GM12878 (cell line): ENCODE measurements around the gene CACNA2D1. TPM values are rescaled to one million over a fixed set of nuclear protein-coding genes. Genes with fewer than 3 reads are reported as not detected.
A peak's percentile ranks its signal among the peaks of the same experiment; 100 is the strongest.

Experiments
- ATAC-seq: fragments of 200-7000 bp; cut with Tn5 transposase; 3 replicates; pipeline ENCODE4 v1.9.1; 2020; ENCODE audit warnings: mild to moderate bottlenecking, moderate library complexity
- BruUV-seq: library from RNA; stranded (reverse); fragments of 400-500 nt; replicated peaks from 2 replicates; lab custom pipeline; 2021; lab: Mats Ljungman, UMichigan
- CTCF ChIA-PET: fragments of 300-600 bp; sonication (Branson Sonifier 250); formaldehyde crosslinking; extraction: SDS; loops from one replicate; lab custom pipeline; 2021; ENCODE audit warnings: inconsistent platforms; lab: Yijun Ruan, JAX
- POLR2A ChIA-PET: fragments of 350-600 bp; formaldehyde crosslinking; extraction: SDS; loops from one replicate; lab custom pipeline; 2021; ENCODE audit warnings: inconsistent platforms; lab: Charles Lee
- RAD21 ChIA-PET: fragments of 300-600 bp; sonication (Branson Sonifier 250); formaldehyde crosslinking; loops from one replicate; lab custom pipeline; 2023; ENCODE audit warnings: antibody characterized with exemption; ENCODE audit not compliant: unreplicated experiment; lab: Charles Lee
- SMC1A ChIA-PET: fragments of 300-600 bp; sonication (Branson Sonifier 250); formaldehyde crosslinking; loops from one replicate; lab custom pipeline; 2023; ENCODE audit not compliant: unreplicated experiment, uncharacterized antibody; lab: Charles Lee
- DNase-seq: peaks from one replicate; pipeline ENCODE4 v3.0.0-alpha.2; 2011; ENCODE audit warnings: low read depth, low spot score
- FAIRE-seq: peaks from 3 replicates; lab custom pipeline; 2011; peaks lifted over from hg19 to GRCh38; lab: Jason Lieb, UNC
- H2AFZ ChIP-seq: 2 replicates; pipeline ENCODE4 v1.6.0; 2011; ENCODE audit warnings: low read depth, low read length, control low read depth; ENCODE audit not compliant: control insufficient read depth
- H3K27ac ChIP-seq: 2 replicates; pipeline ENCODE4 v1.5.1; 2011; ENCODE audit warnings: control low read depth; ENCODE audit not compliant: control insufficient read depth, insufficient read depth
- H3K27me3 ChIP-seq, 2 experiments: replicated peaks in 1 of 2; 2 replicates each; pipeline versions ENCODE4 v1.6.0 to v1.6.1; 2011; ENCODE audit warnings: low read length in 1 of 2; ENCODE audit not compliant: control insufficient read depth in 2 of 2, insufficient read depth in 2 of 2
- H3K36me3 ChIP-seq, 2 experiments: 2 replicates each; pipeline ENCODE4 v1.5.1; 2011; ENCODE audit warnings: low read length in 1 of 2; ENCODE audit not compliant: control insufficient read depth in 2 of 2, insufficient read depth in 2 of 2
- H3K4me1 ChIP-seq: 2 replicates; pipeline ENCODE4 v1.6.1; 2011; ENCODE audit warnings: mild to moderate bottlenecking, low read length, moderate library complexity, mixed read lengths; ENCODE audit not compliant: control insufficient read depth, insufficient read depth
- H3K4me2 ChIP-seq: 2 replicates; pipeline ENCODE4 v1.6.0; 2011; ENCODE audit warnings: control low read depth; ENCODE audit not compliant: control insufficient read depth, insufficient read depth
- H3K4me3 ChIP-seq: fragments of 200-600 bp; sonication (generic); 2 replicates; pipeline ENCODE4 v1.5.1; 2016
- H3K79me2 ChIP-seq: 2 replicates; pipeline ENCODE4 v1.6.0; 2011; ENCODE audit warnings: low read length; ENCODE audit not compliant: control insufficient read depth, insufficient read depth
- H3K9ac ChIP-seq: 2 replicates; pipeline ENCODE4 v1.8.0; 2011; ENCODE audit warnings: low read length, control low read depth, mixed read lengths; ENCODE audit not compliant: control insufficient read depth, insufficient read depth
- H3K9me3 ChIP-seq: replicated peaks from 3 replicates; pipeline ENCODE4 v1.5.1; 2011; ENCODE audit warnings: mild to moderate bottlenecking, low read length; ENCODE audit not compliant: control insufficient read depth, insufficient read depth
- H4K20me1 ChIP-seq: 2 replicates; pipeline ENCODE4 v1.6.0; 2011; ENCODE audit not compliant: control insufficient read depth, insufficient read depth
- ATF2 ChIP-seq: IDR thresholded peaks from 2 replicates; pipeline ENCODE4 v1.6.1; 2012; ENCODE audit warnings: low read length, inconsistent platforms
- FOS ChIP-seq: IDR thresholded peaks from 3 replicates; pipeline ENCODE4 v1.6.1; 2011; ENCODE audit warnings: borderline replicate concordance; ENCODE audit not compliant: insufficient read length; ENCODE audit errors: extremely low read depth
- HDAC2 ChIP-seq: fragments of 200-600 bp; sonication (generic); IDR thresholded peaks from 2 replicates; pipeline ENCODE4 v1.6.1; 2017
- JUNB ChIP-seq: IDR thresholded peaks from 2 replicates; pipeline ENCODE4 v1.6.1; 2016; ENCODE audit warnings: antibody characterized with exemption, mild to moderate bottlenecking
- MTA3 ChIP-seq: IDR thresholded peaks from 2 replicates; pipeline ENCODE4 v1.6.1; 2012; ENCODE audit warnings: low read length, inconsistent platforms, borderline replicate concordance
- MXI1 ChIP-seq: fragments of 150-350 bp; IDR thresholded peaks from 2 replicates; pipeline ENCODE4 v1.6.1; 2011; ENCODE audit warnings: low read depth, mild to moderate bottlenecking, inconsistent platforms, low read length, improper control_type of control experiment
- PML ChIP-seq: IDR thresholded peaks from 2 replicates; pipeline ENCODE4 v1.6.1; 2012; ENCODE audit warnings: low read length, inconsistent platforms
- RAD21 ChIP-seq: IDR thresholded peaks from 2 replicates; pipeline ENCODE4 v1.6.1; 2011; ENCODE audit warnings: mild to moderate bottlenecking, low read depth, low read length, moderate library complexity; ENCODE audit not compliant: insufficient read depth
- RCOR1 ChIP-seq: conservative IDR thresholded peaks from 2 replicates; pipeline ENCODE4 v1.6.1; 2012; ENCODE audit warnings: low read depth, low read length, improper control_type of control experiment
- SMC3 ChIP-seq: IDR thresholded peaks from 2 replicates; pipeline ENCODE4 v1.6.1; 2011; ENCODE audit warnings: low read length, improper control_type of control experiment, borderline replicate concordance
- SUZ12 ChIP-seq: fragments of 200-600 bp; sonication (generic); IDR thresholded peaks from one replicate; pipeline ENCODE4 v1.6.1; 2018; ENCODE audit warnings: antibody characterized with exemption, mild to moderate bottlenecking; ENCODE audit not compliant: unreplicated experiment
- YBX1 ChIP-seq: fragments of 450-650 bp; IDR thresholded peaks from 2 replicates; pipeline ENCODE4 v1.6.1; 2016; ENCODE audit warnings: antibody characterized with exemption
- WGBS: methylation state at CpG from one replicate; pipeline ENCODE4 v1.1.6; 2016; ENCODE audit warnings: low lambda C conversion rate; ENCODE audit not compliant: insufficient replicate concordance, insufficient coverage; ENCODE audit errors: missing lambda C conversion rate; 5-methylcytosine and 5-hydroxymethylcytosine counted together
- in situ Hi-C: fragments of 300-500 bp; cut with MboI; formaldehyde crosslinking; loops from 9 replicates; pipeline ENCODE4 v1.14.3; 2018; ENCODE audit warnings: mixed read lengths
- intact Hi-C: fragments of 100-400 bp; cut with micrococcal nuclease; formaldehyde crosslinking; loops from one replicate; pipeline ENCODE4 v1.14.2; 2022; ENCODE audit not compliant: unreplicated experiment
- polyA plus RNA-seq, 11 experiments: library from polyadenylated mRNA; depleted of rRNA in 4 of 11; unstranded in 6 of 11; stranded (reverse) in 5 of 11; fragments of >200 nt; fragmentation: Nextera tagmentation in 4 of 11; fragmentation: Illumina TruSeq in 1 of 11; extraction: Ambion mirVana in 4 of 11; extraction: Trizol in 1 of 11; gene quantifications; 1 replicate in 1 of 11; 2 replicates in 10 of 11; pipeline versions ENCODE4 v1.2.1 to v1.2.3, GENCODE V29; 2011 to 2016; ENCODE audit warnings: inconsistent platforms in 2 of 11, missing spikeins in 2 of 11, low read depth in 1 of 11
- total RNA-seq, 4 experiments: library from RNA; depleted of rRNA in 3 of 4; stranded (reverse); fragments of >200 nt in 3 of 4; fragmentation: Illumina TruSeq in 1 of 4; extraction: Trizol in 1 of 4; gene quantifications; 2 replicates each; pipeline versions ENCODE4 v1.2.1 to v1.2.3, GENCODE V29; 2013 to 2021

Gene CACNA2D1
- total and polyA plus RNA-seq, 10 of the 15 experiments (the other 5 are each of a cell fraction or from before 2014, with no cell fraction given): 0.14 to 14.8 (median 0.97) TPM

DNA sequence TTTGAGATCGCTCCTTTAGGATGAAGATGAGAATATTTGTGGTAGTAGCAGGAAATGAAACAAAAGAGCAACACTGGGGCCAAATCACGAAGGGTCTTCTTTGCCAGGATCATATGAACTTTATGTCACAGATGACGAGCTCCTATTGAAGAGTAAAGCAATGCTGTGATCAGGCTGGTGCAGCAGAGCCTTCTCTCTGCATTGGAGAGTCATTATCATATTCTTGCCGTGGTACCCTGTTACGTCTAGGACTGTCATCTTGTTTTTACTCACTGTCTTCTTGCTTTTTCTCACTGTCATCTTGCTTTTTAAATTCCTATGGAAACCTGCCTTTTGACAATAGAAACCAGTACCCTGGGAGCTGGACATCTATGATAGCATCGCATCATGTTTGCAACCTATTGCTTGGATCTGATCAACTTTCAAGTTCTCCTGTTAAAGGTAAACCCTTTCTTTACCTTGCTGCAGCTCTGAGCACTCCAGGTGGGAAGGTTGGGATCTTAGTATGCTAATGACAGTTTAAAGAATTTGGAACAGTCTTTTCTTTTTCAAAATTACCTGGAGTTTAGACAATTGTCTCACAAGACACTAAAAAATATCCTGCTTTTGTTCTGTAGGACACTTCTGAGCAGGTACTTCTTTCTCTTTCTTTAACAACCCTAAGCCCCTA, 27.9 kb upstream of the CACNA2D1 start:
- no TSS peak for BruUV-seq
- Histone ChIP-seq H3K27me3 (no peaks in the 10 kb centered on the region), H3K36me3 (no peaks in the 10 kb centered on the region), H2AFZ (no peak overlapping the region), H3K9ac (no peak overlapping the region), H3K4me2 (no peak overlapping the region), H3K4me1 (no peaks in the 10 kb centered on the region), H3K79me2 (no peaks in the 10 kb centered on the region), H4K20me1 (no peaks in the 10 kb centered on the region), H3K27ac (no peak overlapping the region), H3K9me3 (no peaks in the 10 kb centered on the region), H3K4me3 (no peak overlapping the region)
- CTCF ChIA-PET: interaction anchor here (0.8 to 1.0 kb wide), 2 partner anchors 10 to 61 kb away, joined by 3 to 4 read pairs; no protein-coding TSS in a partner anchor
- POLR2A ChIA-PET: no interaction called here
- SMC1A ChIA-PET: interaction anchor here (0.6 to 1.7 kb wide), 4 partner anchors 10 to 506 kb away, joined by 3 to 5 read pairs (median 3); no protein-coding TSS in a partner anchor
- in situ Hi-C loops (no loop called here), intact Hi-C loops (no loop called here)
- TF ChIP-seq RAD21: no peak
- DNase-seq (no peak), ATAC-seq (peak; percentile 44; the same call in 1 of the 3 replicates), FAIRE-seq (no peak)
- 22% methylated on average over 6 of the region's 6 CpGs for WGBS
- RAD21 ChIA-PET: no interaction called here

DNA sequence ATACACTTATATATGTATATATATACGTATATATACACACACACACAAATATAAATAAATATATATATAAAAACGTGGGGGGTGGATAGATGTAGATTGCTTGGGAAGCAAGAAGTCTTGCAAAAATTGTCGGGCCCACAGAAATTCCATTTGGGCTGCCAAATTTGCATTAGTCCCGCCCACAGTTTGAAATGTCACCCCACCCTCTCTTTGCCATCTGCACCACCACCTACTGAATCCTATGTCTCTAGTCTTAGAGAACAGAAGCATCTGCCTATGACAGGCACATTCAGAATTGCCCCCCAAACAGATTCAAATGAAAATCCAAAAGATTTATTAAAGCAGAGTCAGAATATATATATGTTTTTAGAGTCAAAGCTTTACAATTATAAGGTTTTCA, 25.6 kb upstream of the CACNA2D1 start:
- BruUV-seq: no TSS peak
- H3K9ac ChIP-seq: no peak overlapping the region
- in situ Hi-C loops: no loop called here
- 15% methylated on average over 4 of the region's 4 CpGs for WGBS
- ATAC-seq (no peak), FAIRE-seq (no peak)
- H3K36me3 ChIP-seq: no peaks in the 10 kb centered on the region
- SMC1A ChIA-PET: interaction anchor here (0.8 to 1.5 kb wide), 3 partner anchors 10 to 15 kb away, joined by 3 to 5 read pairs (median 4); no protein-coding TSS in a partner anchor
- no peaks in the 10 kb centered on the region for H3K9me3 ChIP-seq
- no peaks in the 10 kb centered on the region for H4K20me1 ChIP-seq
- intact Hi-C loops: no loop called here
- CTCF ChIA-PET: interaction anchor here (0.9 to 1.4 kb wide), 2 partner anchors 16 to 422 kb away, joined by 3 to 4 read pairs; no protein-coding TSS in a partner anchor
- POLR2A ChIA-PET: no interaction called here
- no peak overlapping the region for H3K4me2 ChIP-seq
- no peak overlapping the region for H2AFZ ChIP-seq
- no peaks in the 10 kb centered on the region for H3K4me1 ChIP-seq
- RAD21 ChIA-PET: interaction anchor here (1.0 to 2.2 kb wide), 4 partner anchors 10 to 20 kb away, joined by 3 to 5 read pairs (median 3); no protein-coding TSS in a partner anchor
- TF ChIP-seq RCOR1: no peak
- no peak for TF ChIP-seq FOS
- TF ChIP-seq PML: no peak
- TF ChIP-seq MXI1: no peak
- TF ChIP-seq JUNB: no peak
- TF ChIP-seq HDAC2: no peak
- no peak for TF ChIP-seq ATF2
- TF ChIP-seq MTA3: no peak
- TF ChIP-seq SUZ12: no peak
- no peak for TF ChIP-seq SMC3
- TF ChIP-seq YBX1: no peak
- TF ChIP-seq, all 136 proteins: peak for 0
- Histone ChIP-seq H3K27ac (no peak overlapping the region), H3K27me3 (no peaks in the 10 kb centered on the region), H3K79me2 (no peaks in the 10 kb centered on the region), H3K4me3 (no peak overlapping the region)
- no peak for DNase-seq
